Ishikawa (cell line): ENCODE measurements around the gene CGB3.

Source experiments
- CEBPB ChIP-seq: IDR thresholded peaks from 2 replicates; pipeline ENCODE4 v1.6.1; 2012
- EGR1 ChIP-seq: IDR thresholded peaks from 2 replicates; pipeline ENCODE4 v1.6.1; 2012
- MAX ChIP-seq: IDR thresholded peaks from 2 replicates; pipeline ENCODE4 v1.6.1; 2012
- NFIC ChIP-seq: IDR thresholded peaks from 2 replicates; pipeline ENCODE4 v1.6.1; 2012
- REST ChIP-seq: IDR thresholded peaks from 2 replicates; pipeline ENCODE4 v1.6.1; 2012; ENCODE audit warnings: low read depth, mild to moderate bottlenecking
- TAF1 ChIP-seq: IDR thresholded peaks from 2 replicates; pipeline ENCODE4 v1.6.1; 2012; ENCODE audit warnings: low read depth, mild to moderate bottlenecking
- TCF12 ChIP-seq: IDR thresholded peaks from 2 replicates; pipeline ENCODE4 v1.6.1; 2012; ENCODE audit warnings: low read depth

- no peak for TF ChIP-seq EGR1
- no peak for TF ChIP-seq TAF1
- no peak; the same call in 1 of the 2 replicates for TF ChIP-seq TCF12
- no peak for TF ChIP-seq REST
- TF ChIP-seq CEBPB, result no peak
- no peak for TF ChIP-seq MAX
- TF ChIP-seq NFIC, result no peak
Observed at GRCh38 chr19:48975947-48976847, 47.9 kb downstream of the CGB3 start.
